ENCODE measurements around the gene PIK3IP1. TPM values are rescaled to one million over a fixed set of nuclear protein-coding genes. Genes with fewer than 3 reads are reported as not detected.
A peak's percentile ranks its signal among the peaks of the same experiment; 100 is the strongest.
"Not testable (repeated sequence)": the region's sequence is repeated elsewhere in the genome, so short reads cannot be mapped to it uniquely, and the experiment has no call there.

Gene PIK3IP1
- total and polyA plus RNA-seq, 4 donors, result 17.1 to 38.9 (median 23.7) TPM

GRCh38 chr22:31259798-31260473, 32.4 kb downstream of the PIK3IP1 start:
- peaks cover 4% of the 10 kb centered on the region for H3K4me1 ChIP-seq (ENCODE audit: control insufficient read depth, insufficient read depth, low read length)
- H3K36me3 ChIP-seq (ENCODE audit: control insufficient read depth, insufficient read depth, low read length), result peaks cover 42% of the 10 kb centered on the region
- no peak overlapping the region for H3K4me3 ChIP-seq (ENCODE audit: low read depth, low read length)
- no peaks in the 10 kb centered on the region for H3K9me3 ChIP-seq (ENCODE audit: control insufficient read depth, insufficient read depth, low read length)
- DNase-seq (ENCODE audit: low read depth in 4 of 6, low spot score in 6 of 6), result no peak
- H3K27me3 ChIP-seq (ENCODE audit: control insufficient read depth, insufficient read depth, low read length), result no peaks in the 10 kb centered on the region
- H3K27ac ChIP-seq (ENCODE audit: low read depth, low read length), result no peak overlapping the region
- WGBS (ENCODE audit: insufficient coverage), result 80% methylated on average over 1 of the region's 8 CpGs

- H3K27ac ChIP-seq (ENCODE audit: low read depth, low read length), result no peak overlapping the region
- 98% methylated on average over 4 of the region's 4 CpGs for WGBS (ENCODE audit: insufficient coverage)
Measured at GRCh38 chr22:31253949-31254348, 38.3 kb downstream of the PIK3IP1 start.

GRCh38 chr22:31250740-31251600, 41.3 kb downstream of the PIK3IP1 start:
- 86% methylated on average over 1 of the region's 4 CpGs for WGBS (ENCODE audit: insufficient coverage)
- no peak for DNase-seq (ENCODE audit: low read depth in 4 of 6, low spot score in 6 of 6)
- Histone ChIP-seq H3K27me3 (ENCODE audit: control insufficient read depth, insufficient read depth, low read length) (no peaks in the 10 kb centered on the region), H3K9me3 (ENCODE audit: control insufficient read depth, insufficient read depth, low read length) (no peaks in the 10 kb centered on the region), H3K4me1 (ENCODE audit: control insufficient read depth, insufficient read depth, low read length) (peaks cover 23% of the 10 kb centered on the region), H3K36me3 (ENCODE audit: control insufficient read depth, insufficient read depth, low read length) (peaks cover 2% of the 10 kb centered on the region), H3K27ac (ENCODE audit: low read depth, low read length) (peak overlapping the region; percentile 34), H3K4me3 (ENCODE audit: low read depth, low read length) (no peak overlapping the region)

More at GRCh38 chr22:31253949-31254348, 38.3 kb downstream of the PIK3IP1 start:
- Histone ChIP-seq H3K36me3 (ENCODE audit: control insufficient read depth, insufficient read depth, low read length) (peaks cover 3% of the 10 kb centered on the region), H3K4me3 (ENCODE audit: low read depth, low read length) (no peak overlapping the region), H3K9me3 (ENCODE audit: control insufficient read depth, insufficient read depth, low read length) (no peaks in the 10 kb centered on the region), H3K27me3 (ENCODE audit: control insufficient read depth, insufficient read depth, low read length) (no peaks in the 10 kb centered on the region), H3K4me1 (ENCODE audit: control insufficient read depth, insufficient read depth, low read length) (peaks cover 8% of the 10 kb centered on the region)
- DNase-seq (ENCODE audit: low read depth in 4 of 6, low spot score in 6 of 6), result no peak

GRCh38 chr22:31248965-31249958, 43.0 kb downstream of the PIK3IP1 start:
- Histone ChIP-seq H3K4me1 (ENCODE audit: control insufficient read depth, insufficient read depth, low read length) (peaks cover 23% of the 10 kb centered on the region), H3K27ac (ENCODE audit: low read depth, low read length) (peak overlapping the region; percentile 70), H3K4me3 (ENCODE audit: low read depth, low read length) (peak overlapping the region; percentile 58), H3K27me3 (ENCODE audit: control insufficient read depth, insufficient read depth, low read length) (no peaks in the 10 kb centered on the region), H3K36me3 (ENCODE audit: control insufficient read depth, insufficient read depth, low read length) (peaks cover 2% of the 10 kb centered on the region), H3K9me3 (ENCODE audit: control insufficient read depth, insufficient read depth, low read length) (no peaks in the 10 kb centered on the region)
- DNase-seq (ENCODE audit: low read depth in 4 of 6, low spot score in 6 of 6), result peak in 1 of 6 donors; percentile 38
- WGBS (ENCODE audit: insufficient coverage), result 87% methylated on average over 4 of the region's 9 CpGs

GRCh38 chr22:31248138-31248745, 44.0 kb downstream of the PIK3IP1 start:
- H3K27ac ChIP-seq (ENCODE audit: low read depth, low read length), result peak overlapping the region; percentile 69
- H3K27me3 ChIP-seq (ENCODE audit: control insufficient read depth, insufficient read depth, low read length), result no peaks in the 10 kb centered on the region
- peak; percentile 55 to 98 (median 68) for DNase-seq (ENCODE audit: low read depth in 4 of 6, low spot score in 6 of 6)
- no peaks in the 10 kb centered on the region for H3K9me3 ChIP-seq (ENCODE audit: control insufficient read depth, insufficient read depth, low read length)
- peaks cover 2% of the 10 kb centered on the region for H3K36me3 ChIP-seq (ENCODE audit: control insufficient read depth, insufficient read depth, low read length)
- 17% methylated on average over 16 of the region's 17 CpGs for WGBS (ENCODE audit: insufficient coverage)
- H3K4me3 ChIP-seq (ENCODE audit: low read depth, low read length), result peak overlapping the region; percentile 58
- H3K4me1 ChIP-seq (ENCODE audit: control insufficient read depth, insufficient read depth, low read length), result peaks cover 27% of the 10 kb centered on the region

- 50% methylated on average over 1 of the region's 1 CpG for WGBS (ENCODE audit: insufficient coverage)
- no peaks in the 10 kb centered on the region for H3K27me3 ChIP-seq (ENCODE audit: control insufficient read depth, insufficient read depth, low read length)
- H3K9me3 ChIP-seq (ENCODE audit: control insufficient read depth, insufficient read depth, low read length), result no peaks in the 10 kb centered on the region
- peaks cover 27% of the 10 kb centered on the region for H3K4me1 ChIP-seq (ENCODE audit: control insufficient read depth, insufficient read depth, low read length)
- H3K36me3 ChIP-seq (ENCODE audit: control insufficient read depth, insufficient read depth, low read length), result peaks cover 2% of the 10 kb centered on the region
- no peak for DNase-seq (ENCODE audit: low read depth in 4 of 6, low spot score in 6 of 6)
- H3K27ac ChIP-seq (ENCODE audit: low read depth, low read length), result peak overlapping the region; percentile 29
- H3K4me3 ChIP-seq (ENCODE audit: low read depth, low read length), result peak overlapping the region; percentile 58
Measured at GRCh38 chr22:31247726-31248125, 44.6 kb downstream of the PIK3IP1 start.

- Histone ChIP-seq H3K4me3 (ENCODE audit: low read depth, low read length) (no peak overlapping the region), H3K27ac (ENCODE audit: low read depth, low read length) (no peak overlapping the region), H3K9me3 (ENCODE audit: control insufficient read depth, insufficient read depth, low read length) (no peaks in the 10 kb centered on the region), H3K36me3 (ENCODE audit: control insufficient read depth, insufficient read depth, low read length) (peaks cover 2% of the 10 kb centered on the region), H3K27me3 (ENCODE audit: control insufficient read depth, insufficient read depth, low read length) (no peaks in the 10 kb centered on the region), H3K4me1 (ENCODE audit: control insufficient read depth, insufficient read depth, low read length) (peaks cover 27% of the 10 kb centered on the region)
- WGBS (ENCODE audit: insufficient coverage), result no CpG with 5 or more reads among the region's 2 CpGs
- DNase-seq (ENCODE audit: low read depth in 4 of 6, low spot score in 6 of 6), result no peak
Measured at GRCh38 chr22:31246687-31247086, 45.6 kb downstream of the PIK3IP1 start.

- H3K27me3 ChIP-seq (ENCODE audit: control insufficient read depth, insufficient read depth, low read length); DNase-seq (ENCODE audit: low read depth in 4 of 6, low spot score in 6 of 6); H3K9me3 ChIP-seq (ENCODE audit: control insufficient read depth, insufficient read depth, low read length); H3K36me3 ChIP-seq (ENCODE audit: control insufficient read depth, insufficient read depth, low read length); H3K27ac ChIP-seq (ENCODE audit: low read depth, low read length); H3K4me3 ChIP-seq (ENCODE audit: low read depth, low read length): not testable (repeated sequence)
- no CpG with 5 or more reads among the region's 12 CpGs for WGBS (ENCODE audit: insufficient coverage)
- H3K4me1 ChIP-seq (ENCODE audit: control insufficient read depth, insufficient read depth, low read length), result peaks cover 27% of the 10 kb centered on the region
Measured at GRCh38 chr22:31245998-31246397, 46.3 kb downstream of the PIK3IP1 start.
